Lower leg skin (tissue), 3 donors: ENCODE results near the gene CTSE.

Experiments
- POLR2A ChIP-seq, 2 donors: fragments of 450-650 bp; IDR thresholded peaks; one replicate each; pipeline ENCODE4 v1.6.1; 2016 to 2017; ENCODE audit warnings: antibody characterized with exemption in 2 of 2, mild to moderate bottlenecking in 1 of 2, moderate library complexity in 1 of 2
- TF ChIP-seq, protein P1 (sequence below), 3 donors: fragments of 450-650 bp; IDR thresholded peaks; one replicate each; pipeline ENCODE4 v1.5.1; 2016; ENCODE audit warnings: antibody characterized with exemption in 3 of 3, mild to moderate bottlenecking in 3 of 3, moderate library complexity in 2 of 3

DNA sequence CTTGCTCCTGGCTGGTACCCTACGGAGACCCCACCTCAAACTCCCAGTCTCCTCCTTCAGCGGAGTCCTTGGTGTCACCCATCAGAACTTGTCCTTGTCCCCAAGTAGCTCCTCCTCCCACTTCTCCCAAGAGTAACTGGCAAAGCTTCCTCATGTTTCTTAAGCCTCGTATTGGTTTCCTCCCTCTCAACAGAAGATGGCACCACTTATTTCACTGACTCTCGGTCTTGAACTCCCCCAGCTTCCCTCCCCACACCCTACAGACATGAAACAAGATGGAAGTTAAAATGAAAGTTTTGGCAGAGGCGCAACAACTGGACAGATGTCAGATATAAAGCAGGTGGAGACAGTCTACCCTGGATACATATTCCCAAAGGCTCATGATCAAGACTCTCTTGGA is 33.9 kb downstream of the CTSE start:
- TF ChIP-seq, protein P1, sequence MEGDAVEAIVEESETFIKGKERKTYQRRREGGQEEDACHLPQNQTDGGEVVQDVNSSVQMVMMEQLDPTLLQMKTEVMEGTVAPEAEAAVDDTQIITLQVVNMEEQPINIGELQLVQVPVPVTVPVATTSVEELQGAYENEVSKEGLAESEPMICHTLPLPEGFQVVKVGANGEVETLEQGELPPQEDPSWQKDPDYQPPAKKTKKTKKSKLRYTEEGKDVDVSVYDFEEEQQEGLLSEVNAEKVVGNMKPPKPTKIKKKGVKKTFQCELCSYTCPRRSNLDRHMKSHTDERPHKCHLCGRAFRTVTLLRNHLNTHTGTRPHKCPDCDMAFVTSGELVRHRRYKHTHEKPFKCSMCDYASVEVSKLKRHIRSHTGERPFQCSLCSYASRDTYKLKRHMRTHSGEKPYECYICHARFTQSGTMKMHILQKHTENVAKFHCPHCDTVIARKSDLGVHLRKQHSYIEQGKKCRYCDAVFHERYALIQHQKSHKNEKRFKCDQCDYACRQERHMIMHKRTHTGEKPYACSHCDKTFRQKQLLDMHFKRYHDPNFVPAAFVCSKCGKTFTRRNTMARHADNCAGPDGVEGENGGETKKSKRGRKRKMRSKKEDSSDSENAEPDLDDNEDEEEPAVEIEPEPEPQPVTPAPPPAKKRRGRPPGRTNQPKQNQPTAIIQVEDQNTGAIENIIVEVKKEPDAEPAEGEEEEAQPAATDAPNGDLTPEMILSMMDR (IDR thresholded peaks at IDR 0.05), result no peak
- TF ChIP-seq POLR2A (IDR thresholded peaks at IDR 0.05), result no peak
